Measurements from ENCODE around the gene ZMYND15. TPM values are rescaled to one million over a fixed set of nuclear protein-coding genes. Genes with fewer than 3 reads are reported as not detected.

Gene ZMYND15
- total and polyA plus RNA-seq, 2 of the 4 experiments (the other 2 are of a cell fraction) = 0.07 TPM; not detected in 1

GRCh38 chr17:4718276-4718675 is 21.4 kb upstream of the ZMYND15 start:
- Histone ChIP-seq H4K91ac (ENCODE audit: insufficient read depth, low read depth, low read length) (no peak overlapping the region), H3K4me2 (ENCODE audit: low read depth, low read length) (no peak overlapping the region), H3K23ac (ENCODE audit: low read depth, low read length) (no peak overlapping the region), H3K18ac (ENCODE audit: low read depth, low read length) (no peak overlapping the region), H2AK9ac (replicated peaks; ENCODE audit: low read depth, low read length, poor library complexity) (no peak overlapping the region), H3K9ac (ENCODE audit: low read depth, low read length) (no peak overlapping the region), H2AK5ac (ENCODE audit: low read depth, low read length) (no peak overlapping the region), H3K9me3 (ENCODE audit: control insufficient read depth, insufficient read depth, low read length) (no peaks in the 10 kb centered on the region), H2BK15ac (ENCODE audit: low read depth, low read length) (no peak overlapping the region), H4K5ac (ENCODE audit: low read depth, low read length) (no peak overlapping the region), H2BK20ac (ENCODE audit: low read depth, low read length) (no peak overlapping the region), H3K79me1 (ENCODE audit: low read depth in 1 of 2, low read length in 2 of 2) (no peaks in the 10 kb centered on the region), H3K4me1 (ENCODE audit: control insufficient read depth, insufficient read depth, low read length) (peaks cover 5% of the 10 kb centered on the region), H3K27me3 (ENCODE audit: control insufficient read depth, insufficient read depth, low read length) (no peaks in the 10 kb centered on the region), H3K36me3 (ENCODE audit: control insufficient read depth, insufficient read depth, low read length) (peaks cover 2% of the 10 kb centered on the region; the same call in 1 of the 2 replicates), H2BK120ac (ENCODE audit: low read depth, low read length) (no peak overlapping the region), H4K8ac (ENCODE audit: low read depth in 2 of 2, low read length in 2 of 2) (no peak overlapping the region), H3K27ac (ENCODE audit: insufficient read depth, low read length) (no peak overlapping the region), H2BK5ac (ENCODE audit: low read depth, low read length, poor library complexity, severe bottlenecking) (no peak overlapping the region), H3K9me1 (ENCODE audit: insufficient read depth, low read length) (peaks cover 5% of the 10 kb centered on the region), H3K4me3 (ENCODE audit: insufficient read depth, low read depth, low read length) (no peak overlapping the region), H2AFZ (replicated peaks; ENCODE audit: low read length, poor library complexity) (no peak overlapping the region), H3K56ac (ENCODE audit: extremely low read depth, insufficient read depth, low read length) (no peak overlapping the region), H3K4ac (ENCODE audit: low read depth, low read length) (no peak overlapping the region), H3K14ac (replicated peaks; ENCODE audit: low read depth, low read length) (no peak overlapping the region), H4K20me1 (ENCODE audit: insufficient read depth, low read length) (0 out of 2 replicates have a peak, but pooled peaks cover 3% of the 10 kb centered on the region)
- ATAC-seq (ENCODE audit: low read depth) (no peak), DNase-seq (no peak)
- CTCF ChIA-PET = no interaction called here
- no TSS peak for BruUV-seq (replicated peaks)
- in situ Hi-C loops (cut with MboI; ENCODE audit: low sequenced_read_pairs) (loop anchor here (10.0 kb wide), 1 partner anchor 167 kb away; no protein-coding TSS in a partner anchor), dilution Hi-C loops (cut with HindIII; ENCODE audit: low sequenced_read_pairs, unreplicated experiment) (no loop called here), intact Hi-C loops (cut with micrococcal nuclease) (no loop called here)
- POLR2A ChIA-PET (ENCODE audit: unreplicated experiment) = no interaction called here
- WGBS, 2 experiments (ENCODE audit: extremely low coverage in 2 of 2, insufficient read length in 1 of 2) = no CpG with 5 or more reads among the region's 13 CpGs
- TF ChIP-seq RAD21 (IDR thresholded peaks at IDR 0.05; ENCODE audit: low read length) = no peak
- no peak for TF ChIP-seq BHLHE40 (IDR thresholded peaks at IDR 0.05; ENCODE audit: low read depth, low read length)
- TF ChIP-seq CHD1 (IDR thresholded peaks at IDR 0.05; ENCODE audit: low read depth, low read length) = no peak
- no peak for TF ChIP-seq ELK1 (IDR thresholded peaks at IDR 0.05; ENCODE audit: borderline replicate concordance, low read depth, low read length)
- no peak for TF ChIP-seq CTCF (conservative IDR thresholded peaks at IDR 0.05; ENCODE audit: low read depth, low read length)
- TF ChIP-seq POLR2A (IDR thresholded peaks at IDR 0.05; ENCODE audit: low read depth, low read length) = no peak
- no peak for TF ChIP-seq FOS (IDR thresholded peaks at IDR 0.05; ENCODE audit: low read depth, low read length)
- TF ChIP-seq NFE2L2 (IDR thresholded peaks at IDR 0.05; ENCODE audit: low read depth, low read length) = no peak
- no peak for TF ChIP-seq USF2 (IDR thresholded peaks at IDR 0.05; ENCODE audit: low read depth, low read length)
